ENCODE measurements around the gene TOR4A. TPM values are rescaled to one million over a fixed set of nuclear protein-coding genes. Genes with fewer than 3 reads are reported as not detected.

Gene TOR4A
- total and polyA plus RNA-seq, 9 of the 15 experiments (the other 6 are each of a cell fraction or from before 2014, with no cell fraction given), result 3.9 to 49.2 (median 8.8) TPM

- no peak for TF ChIP-seq SIN3A (IDR thresholded peaks at IDR 0.05; ENCODE audit: borderline replicate concordance in 2 of 2, control insufficient read depth in 1 of 2, low read depth in 2 of 2, low read length in 2 of 2)
- TF ChIP-seq FOXA1 (IDR thresholded peaks at IDR 0.05; ENCODE audit: borderline replicate concordance), result no peak
- TF ChIP-seq HMGN3 (IDR thresholded peaks at IDR 0.05; ENCODE audit: borderline replicate concordance, extremely low read depth, insufficient read length, low read depth, low read length), result peak; percentile 10
- 0 out of 2 replicates have a peak, but pooled peaks have one; percentile 44 for TF ChIP-seq SP1 (CRISPR knock-in tag; IDR thresholded peaks at IDR 0.05)
- TF ChIP-seq NR4A1 (CRISPR knock-in tag; IDR thresholded peaks at IDR 0.05), result no peak
- TF ChIP-seq NR4A1 (tag; IDR thresholded peaks at IDR 0.05), result no peak
- TF ChIP-seq CBX2 (IDR thresholded peaks at IDR 0.05; ENCODE audit: insufficient read depth, low read length, poor library complexity, severe bottlenecking), result no peak
- TF ChIP-seq CREM (IDR thresholded peaks at IDR 0.05; ENCODE audit: low read depth), result peak; percentile 10; the same call in 1 of the 2 replicates
- no peak for TF ChIP-seq IFI16 (CRISPR knock-in tag; IDR thresholded peaks at IDR 0.05)
- TF ChIP-seq E2F4 (CRISPR knock-in tag; IDR thresholded peaks at IDR 0.05; ENCODE audit: low read depth), result no peak
- 0 out of 2 replicates have a peak, but pooled peaks have one; percentile 25 for TF ChIP-seq ETS1 (conservative IDR thresholded peaks at IDR 0.05; ENCODE audit: control insufficient read depth, low read depth, low read length)
- no peak for TF ChIP-seq NONO (IDR thresholded peaks at IDR 0.05; ENCODE audit: low read depth in 2 of 2, low read length in 1 of 2)
- TF ChIP-seq ZKSCAN3 (CRISPR knock-in tag; IDR thresholded peaks at IDR 0.05), result no peak
- no peak for TF ChIP-seq RBM39 (optimal IDR thresholded peaks at IDR 0.05; ENCODE audit: low read depth, low read length)
- TF ChIP-seq MAFG (tag; conservative IDR thresholded peaks at IDR 0.05), result no peak
Observed at GRCh38 chr9:137307255-137308056, 29.9 kb downstream of the TOR4A start (continued).
